Measurements from ENCODE around the gene SBK2. TPM values are rescaled to one million over a fixed set of nuclear protein-coding genes. Genes with fewer than 3 reads are reported as not detected.
A peak's percentile ranks its signal among the peaks of the same experiment; 100 is the strongest.

The SBK2 gene
- total RNA-seq, 6 experiments from 2014 or later: not detected

- Mint-ChIP-seq H3K4me3 (no peak overlapping the region; the same call in 1 of the 2 replicates), H3K4me1 (ENCODE audit: low read depth) (peaks cover 61% of the 10 kb centered on the region), H3K27ac (no peak overlapping the region), H3K36me3 (ENCODE audit: low read depth) (peaks cover 10% of the 10 kb centered on the region; the same call in 1 of the 2 replicates), H3K27me3 (ENCODE audit: insufficient read depth) (peaks cover 3% of the 10 kb centered on the region), H3K9me3 (no peaks in the 10 kb centered on the region)
- TF ChIP-seq, protein P1, sequence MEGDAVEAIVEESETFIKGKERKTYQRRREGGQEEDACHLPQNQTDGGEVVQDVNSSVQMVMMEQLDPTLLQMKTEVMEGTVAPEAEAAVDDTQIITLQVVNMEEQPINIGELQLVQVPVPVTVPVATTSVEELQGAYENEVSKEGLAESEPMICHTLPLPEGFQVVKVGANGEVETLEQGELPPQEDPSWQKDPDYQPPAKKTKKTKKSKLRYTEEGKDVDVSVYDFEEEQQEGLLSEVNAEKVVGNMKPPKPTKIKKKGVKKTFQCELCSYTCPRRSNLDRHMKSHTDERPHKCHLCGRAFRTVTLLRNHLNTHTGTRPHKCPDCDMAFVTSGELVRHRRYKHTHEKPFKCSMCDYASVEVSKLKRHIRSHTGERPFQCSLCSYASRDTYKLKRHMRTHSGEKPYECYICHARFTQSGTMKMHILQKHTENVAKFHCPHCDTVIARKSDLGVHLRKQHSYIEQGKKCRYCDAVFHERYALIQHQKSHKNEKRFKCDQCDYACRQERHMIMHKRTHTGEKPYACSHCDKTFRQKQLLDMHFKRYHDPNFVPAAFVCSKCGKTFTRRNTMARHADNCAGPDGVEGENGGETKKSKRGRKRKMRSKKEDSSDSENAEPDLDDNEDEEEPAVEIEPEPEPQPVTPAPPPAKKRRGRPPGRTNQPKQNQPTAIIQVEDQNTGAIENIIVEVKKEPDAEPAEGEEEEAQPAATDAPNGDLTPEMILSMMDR (IDR thresholded peaks at IDR 0.05): no peak
- no peak for DNase-seq
These were observed 46.2 kb downstream of the SBK2 start for GRCh38 chr19:55490478-55491432.

- TF ChIP-seq, protein P1 (IDR thresholded peaks at IDR 0.05): no peak
- Mint-ChIP-seq H3K27me3 (ENCODE audit: insufficient read depth) (peaks cover 4% of the 10 kb centered on the region), H3K27ac (peak overlapping the region; percentile 43), H3K9me3 (no peaks in the 10 kb centered on the region), H3K4me3 (no peak overlapping the region; the same call in 1 of the 2 replicates), H3K36me3 (ENCODE audit: low read depth) (peaks cover 5% of the 10 kb centered on the region; the same call in 1 of the 2 replicates), H3K4me1 (ENCODE audit: low read depth) (peaks cover 57% of the 10 kb centered on the region)
- no peak for DNase-seq
These were observed 47.0 kb downstream of the SBK2 start for GRCh38 chr19:55489711-55490477.

DNA sequence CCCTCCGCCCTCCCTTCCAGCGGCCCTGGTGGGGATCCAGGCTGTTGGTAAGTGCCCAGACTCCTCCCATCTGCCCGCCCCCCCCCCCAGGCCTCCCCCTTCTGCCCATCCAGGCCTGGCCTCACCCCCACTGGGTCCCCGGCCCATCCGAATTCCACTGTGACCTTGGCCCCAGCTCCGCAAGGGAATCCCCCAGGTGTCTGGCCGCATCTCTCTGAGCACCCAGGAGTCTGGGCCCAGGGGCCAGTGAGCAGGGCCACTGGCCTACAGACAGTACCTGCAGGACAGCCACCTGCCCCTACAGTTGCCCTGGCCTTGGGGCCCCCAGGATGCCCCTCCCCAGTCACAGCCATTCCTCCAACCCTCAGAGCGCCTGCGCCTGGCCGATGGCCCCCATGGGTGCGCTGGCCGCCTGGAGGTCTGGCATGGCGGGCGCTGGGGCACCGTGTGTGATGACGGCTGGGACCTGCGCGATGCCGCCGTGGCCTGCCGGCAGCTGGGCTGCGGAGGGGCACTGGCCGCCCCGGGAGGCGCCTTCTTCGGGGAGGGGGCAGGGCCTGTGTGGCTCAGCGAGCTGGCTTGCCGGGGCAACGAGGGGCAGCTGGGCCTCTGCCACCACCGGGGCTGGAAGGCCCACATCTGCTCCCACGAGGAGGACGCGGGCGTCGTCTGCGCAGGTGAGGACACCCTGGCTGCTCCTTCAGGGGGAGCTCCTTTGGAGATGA is 47.8 kb downstream of the SBK2 start:
- Mint-ChIP-seq H3K4me3 (peak overlapping the region; percentile 87), H3K27me3 (ENCODE audit: insufficient read depth) (peaks cover 4% of the 10 kb centered on the region), H3K9me3 (no peaks in the 10 kb centered on the region), H3K27ac (peak overlapping the region; percentile 43; the same call in 1 of the 2 replicates), H3K4me1 (ENCODE audit: low read depth) (peaks cover 50% of the 10 kb centered on the region), H3K36me3 (ENCODE audit: low read depth) (no peaks in the 10 kb centered on the region)
- TF ChIP-seq, protein P1 (IDR thresholded peaks at IDR 0.05): no peak
- no peak for DNase-seq

DNA sequence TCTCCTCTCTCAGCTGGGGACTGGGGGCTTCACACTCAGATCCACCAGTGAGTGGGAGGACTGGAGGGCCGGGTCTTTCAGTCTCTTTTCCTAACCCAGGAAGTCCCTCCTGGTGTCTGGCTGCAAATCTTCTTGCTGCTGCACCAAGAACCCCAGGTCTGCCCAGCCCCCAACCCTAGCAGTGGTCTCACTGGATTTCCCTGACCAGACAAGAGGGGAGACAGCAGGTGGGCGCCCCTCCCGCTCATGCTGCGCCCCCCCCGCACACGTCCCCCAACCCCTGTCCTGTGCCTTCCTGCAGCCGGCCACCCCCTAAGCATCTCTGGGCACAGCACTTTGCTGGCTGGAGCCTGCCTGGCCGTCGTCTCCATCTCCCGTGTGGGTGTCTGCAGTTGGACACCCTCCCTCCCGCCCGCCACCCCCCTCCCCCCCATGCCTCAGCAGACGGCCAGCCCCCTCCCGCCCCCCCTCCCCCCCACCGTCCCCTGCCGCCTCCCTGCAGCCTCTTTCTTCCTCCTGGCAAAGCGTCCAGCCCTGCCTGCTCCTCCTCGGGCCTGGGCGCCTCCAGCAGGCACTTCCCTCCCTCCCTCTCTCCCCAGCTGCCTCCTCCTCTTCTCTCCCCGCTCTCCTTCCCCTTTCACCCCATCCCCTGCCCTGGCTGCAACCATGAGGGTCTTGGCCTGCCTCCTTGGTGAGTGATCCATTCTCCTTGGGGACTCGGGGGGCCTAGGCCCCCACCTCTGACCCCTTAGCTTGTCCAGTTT is 48.8 kb downstream of the SBK2 start, which contains the start of gene SSC5D:
SSC5D (plus strand) TSS at position 513 of the 764 bp plus-strand sequence; CDS start at position 667, 154 bp downstream.
- Mint-ChIP-seq H3K36me3 (ENCODE audit: low read depth) (no peaks in the 10 kb centered on the region), H3K4me1 (ENCODE audit: low read depth) (peaks cover 45% of the 10 kb centered on the region), H3K27ac (peak within 1 kb of the TSS; percentile 99), H3K27me3 (ENCODE audit: insufficient read depth) (peaks cover 4% of the 10 kb centered on the region), H3K4me3 (peak within 1 kb of the TSS; percentile 87), H3K9me3 (no peaks in the 10 kb centered on the region)
- peak; percentile 48 for DNase-seq
- TF ChIP-seq, protein P1 (IDR thresholded peaks at IDR 0.05): no peak
